NCI-H1436 (cell line): ENCODE measurements around the gene APC.

Experiments used
- DNase-seq: peaks from one replicate; lab custom pipeline; 2025; lab: John Stamatoyannopoulos, UW

APC gene

DNA sequence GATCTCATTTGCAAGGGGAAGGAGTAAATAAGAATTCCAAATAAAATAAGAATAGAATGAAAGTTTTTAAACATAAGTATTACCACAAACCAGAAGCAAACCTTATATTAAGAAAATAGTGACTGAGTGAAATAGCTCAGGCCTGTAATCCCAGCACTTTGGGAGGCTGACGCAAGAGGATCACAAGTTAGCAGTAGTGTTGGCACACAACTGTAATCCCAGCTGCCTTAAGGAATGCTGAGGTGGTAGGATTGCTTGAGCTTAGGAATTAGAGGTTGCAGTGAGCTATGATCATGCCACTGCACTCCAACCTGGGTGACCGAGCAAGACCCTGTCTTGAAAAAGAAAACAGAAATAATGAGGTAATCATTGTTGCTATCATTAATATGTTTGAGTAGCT lies 47.0 kb downstream of the APC start:
- no peak for DNase-seq

DNA sequence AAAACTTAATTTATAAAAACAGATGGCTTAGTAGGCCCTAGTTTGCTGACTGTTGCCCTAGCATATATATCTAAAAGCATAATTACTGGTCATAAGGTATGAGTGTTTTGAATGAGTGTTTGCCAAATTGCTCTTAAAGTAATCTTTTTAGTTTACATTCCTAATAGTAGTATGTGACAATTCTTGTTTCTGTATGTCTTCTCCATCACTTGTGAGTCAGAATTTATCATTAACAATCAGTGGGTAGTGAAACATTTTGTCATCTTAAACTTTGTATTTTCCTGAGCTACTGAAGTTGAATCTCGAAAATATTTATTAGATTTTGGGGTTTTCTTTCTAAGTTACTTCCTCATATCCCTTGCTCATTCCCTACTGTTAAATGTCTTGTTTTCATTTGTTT lies 49.6 kb downstream of the APC start:
- DNase-seq = no peak

DNA sequence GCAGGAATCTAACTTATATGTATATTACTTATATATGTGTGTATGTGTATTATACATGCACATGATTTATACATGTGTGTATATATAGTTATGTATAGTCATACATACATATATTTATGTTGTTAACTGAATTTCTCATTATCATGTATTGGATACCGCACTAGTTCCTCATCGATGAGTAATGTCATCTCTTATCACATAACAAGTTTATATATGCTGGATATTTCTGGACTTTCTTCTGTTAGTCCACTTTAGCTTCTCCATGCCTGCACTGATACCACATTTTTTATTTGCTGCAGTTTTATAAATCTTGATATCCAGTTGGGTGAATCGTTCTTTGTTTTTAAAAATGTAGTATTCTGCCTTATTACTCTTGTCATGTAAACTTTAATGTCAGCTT lies 50.2 kb downstream of the APC start:
- DNase-seq = no peak

DNA sequence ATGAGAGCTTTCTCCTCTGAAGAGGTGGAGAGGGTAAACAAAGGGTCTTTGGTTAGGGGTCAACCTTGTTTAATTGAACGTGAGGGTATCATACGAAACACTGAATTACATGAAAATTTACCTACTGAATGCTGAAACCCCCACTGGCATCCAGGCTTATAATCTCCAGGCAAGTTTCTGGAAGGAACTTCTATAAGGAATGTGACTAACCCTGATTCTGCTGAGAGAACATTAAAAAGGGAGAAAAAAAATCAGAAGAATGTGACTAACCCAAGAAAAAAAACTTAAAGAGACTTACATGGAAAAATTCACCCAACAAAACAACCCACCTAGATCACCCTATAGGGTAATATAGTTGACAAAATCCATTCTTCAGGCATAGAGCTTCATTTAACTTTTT lies 55.5 kb downstream of the APC start:
- no peak for DNase-seq

DNA sequence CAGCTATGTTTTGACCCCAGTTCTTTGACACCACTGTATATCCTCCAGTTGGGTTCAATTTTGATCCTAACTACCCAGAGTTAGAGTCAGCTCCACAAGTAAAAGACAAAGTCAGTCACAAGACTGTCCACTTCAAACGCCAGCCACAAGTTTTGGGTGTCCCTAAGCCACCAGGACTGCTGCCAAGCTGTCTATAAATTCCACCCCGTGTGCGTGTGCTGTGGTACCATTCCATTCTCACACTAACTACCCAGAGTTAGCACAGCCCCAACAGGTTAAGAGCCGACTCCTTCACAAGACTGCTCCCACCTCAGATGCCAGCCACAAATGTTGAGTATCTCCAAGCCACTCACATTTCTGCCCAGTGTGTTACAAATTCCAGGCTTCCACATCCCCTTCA lies 56.7 kb downstream of the APC start:
- no peak for DNase-seq

DNA sequence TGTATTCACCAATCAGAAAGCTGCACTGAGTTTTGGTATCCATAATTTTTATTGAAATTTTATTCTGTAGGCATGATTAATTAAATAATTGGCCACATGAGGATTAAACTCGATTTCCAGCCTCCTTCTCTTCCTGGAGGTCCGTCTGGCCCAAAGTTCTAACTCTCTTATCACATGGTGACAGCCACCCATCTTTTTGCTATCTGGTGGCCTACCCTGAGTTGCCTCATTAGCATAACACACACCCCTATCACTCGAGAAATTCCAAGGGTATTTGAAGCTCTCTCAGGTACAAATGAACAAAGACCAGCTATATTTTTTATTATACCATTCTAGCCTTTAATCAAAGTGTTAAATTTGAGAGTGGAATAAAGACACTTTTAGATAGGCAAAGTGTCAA lies 57.7 kb downstream of the APC start:
- DNase-seq = no peak

DNA sequence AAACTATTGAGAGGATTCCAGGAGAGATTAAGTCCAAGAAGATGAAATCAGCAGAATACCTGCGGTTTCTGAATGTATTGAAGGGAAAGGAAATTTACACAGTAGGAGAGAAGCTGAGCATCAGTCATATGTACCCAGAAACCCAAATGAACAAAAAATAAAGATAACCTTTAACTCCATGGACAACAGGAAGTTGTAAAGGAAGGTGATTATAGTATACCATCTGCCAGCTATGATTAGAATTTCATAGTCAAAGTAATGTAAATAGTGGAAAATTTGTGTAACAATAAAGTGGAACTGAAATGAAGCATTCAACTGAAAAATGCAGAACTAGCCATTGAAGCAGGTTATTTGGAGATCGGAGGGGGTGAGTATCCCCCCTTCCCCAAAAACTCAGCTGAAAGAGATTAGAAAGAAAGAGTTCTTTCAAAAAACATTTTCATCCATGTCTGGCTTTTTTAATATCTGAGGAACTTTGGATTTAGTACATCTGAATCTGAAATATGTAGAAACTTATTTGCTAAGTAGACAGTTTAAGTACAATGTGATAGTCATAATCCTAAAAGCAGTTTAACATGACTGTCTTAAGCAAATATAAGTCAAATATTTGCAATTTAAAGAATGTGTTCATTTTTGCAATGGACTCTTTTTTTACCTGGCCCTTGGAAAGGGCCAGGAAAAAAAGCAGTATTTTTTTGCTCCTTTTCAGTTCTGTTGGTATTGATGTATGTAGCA lies 58.4 kb downstream of the APC start:
- no peak for DNase-seq

DNA sequence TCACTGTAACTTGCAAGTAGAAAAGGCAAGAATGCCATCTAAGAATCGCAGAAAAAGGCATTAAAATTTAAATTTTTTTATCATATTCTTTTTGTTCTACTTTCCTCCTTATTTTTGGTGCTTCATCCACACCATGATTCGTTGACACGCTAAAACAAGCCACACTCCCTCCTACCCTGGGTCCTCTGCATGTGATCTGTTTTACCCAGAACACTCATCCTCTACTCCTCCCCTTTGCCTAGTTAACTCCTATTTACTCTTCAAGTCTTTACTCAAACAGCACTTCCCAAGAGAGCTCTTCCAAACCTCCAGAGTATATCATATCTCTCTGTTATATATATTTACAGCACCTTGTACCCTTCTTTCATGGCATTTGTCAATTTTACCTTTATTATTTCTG lies 62.0 kb downstream of the APC start:
- DNase-seq = peak; percentile 29

DNA sequence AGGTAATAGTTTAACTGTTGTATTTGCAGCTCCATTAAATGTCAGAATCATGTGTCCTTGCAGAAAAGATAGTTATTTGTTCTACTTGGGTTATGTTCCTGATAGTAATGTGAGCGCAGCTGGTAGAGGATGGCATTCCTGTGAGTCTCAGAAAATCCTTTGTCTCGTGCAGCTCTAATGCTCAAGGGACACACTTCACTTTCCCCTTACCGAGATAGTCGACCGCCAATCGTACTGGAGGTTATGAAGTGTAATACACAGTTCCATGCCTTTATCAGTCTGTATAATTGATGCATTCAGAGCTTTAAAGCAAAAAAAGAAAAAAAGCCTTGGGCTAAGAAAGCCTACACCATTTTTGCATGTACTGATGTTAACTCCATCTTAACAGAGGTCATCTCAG lies 63.2 kb downstream of the APC start:
- peak; percentile 50 for DNase-seq

DNA sequence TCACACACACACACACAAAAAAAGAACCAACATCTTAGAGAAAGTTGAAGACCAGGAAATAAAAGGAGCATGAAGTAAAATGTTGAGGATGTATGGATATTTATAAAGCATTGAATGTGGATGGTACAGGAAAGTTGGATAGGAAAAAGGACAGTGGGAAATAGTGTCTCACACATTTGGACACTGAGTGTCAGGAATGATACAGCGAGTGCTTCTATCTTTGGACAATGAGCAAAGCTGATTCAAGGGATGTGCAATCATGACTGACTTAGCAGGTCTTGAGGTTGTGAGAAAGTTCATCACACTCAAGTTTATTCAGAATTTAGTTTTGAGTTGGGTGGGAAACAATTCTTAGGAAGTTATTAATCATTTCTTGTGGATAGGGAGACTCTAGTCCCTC lies 73.3 kb downstream of the APC start:
- no peak for DNase-seq

DNA sequence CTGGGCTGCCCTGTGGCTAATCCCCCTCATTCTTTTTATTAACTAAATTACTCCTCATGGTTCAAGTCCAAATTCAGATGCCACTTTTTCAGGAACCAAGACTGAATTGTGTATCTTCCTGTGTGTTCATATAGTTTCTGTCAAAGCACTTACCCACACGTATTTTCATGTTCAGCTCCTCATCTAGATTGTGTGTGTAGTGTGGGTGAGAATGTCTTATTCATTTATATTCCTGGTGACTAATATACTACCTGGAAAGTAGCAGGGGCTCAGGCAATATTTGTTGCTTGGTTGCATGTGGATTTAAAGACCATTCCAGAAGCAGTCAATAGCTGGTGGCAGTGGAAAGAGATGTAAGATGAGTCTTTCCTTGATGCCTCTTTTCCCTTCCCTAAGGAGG lies 74.9 kb downstream of the APC start:
- no peak for DNase-seq

DNA sequence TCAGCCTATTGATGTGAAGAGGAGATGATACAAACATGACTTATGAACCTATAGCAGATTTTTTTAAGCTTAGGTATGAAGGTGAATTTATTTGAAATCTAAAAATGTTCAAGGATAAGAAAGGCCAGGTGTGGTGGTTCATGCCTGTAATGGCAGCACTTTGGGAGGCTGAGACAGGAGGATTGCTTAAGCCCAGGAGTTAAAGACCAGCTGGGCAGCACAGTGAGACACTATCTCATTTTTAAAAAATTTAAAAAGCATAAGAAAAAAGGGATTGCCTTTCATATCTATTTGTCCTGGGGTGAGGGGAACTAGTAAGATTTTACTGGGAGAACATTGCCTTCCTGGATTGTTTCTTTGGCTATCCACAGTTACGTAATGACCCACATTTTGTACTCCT lies 82.6 kb downstream of the APC start:
- DNase-seq = no peak

DNA sequence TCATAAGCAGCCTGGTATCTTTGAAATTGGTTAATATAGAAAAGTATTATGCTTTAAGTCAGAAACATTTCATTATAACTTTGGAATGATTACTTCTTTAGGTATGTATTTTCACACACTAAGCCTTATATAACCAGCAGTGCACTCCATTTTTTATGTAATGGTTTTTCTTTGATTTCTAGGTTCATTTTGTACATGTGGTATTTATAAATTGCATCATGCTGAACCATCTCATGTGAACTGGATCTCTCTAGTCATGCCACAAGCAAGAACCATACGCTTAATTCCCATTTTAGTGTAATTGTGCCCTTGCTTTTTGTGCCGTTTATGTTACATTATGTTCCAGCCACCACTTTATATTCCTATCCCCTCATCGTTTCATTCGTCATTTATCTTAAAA lies 84.8 kb downstream of the APC start:
- no peak for DNase-seq

DNA sequence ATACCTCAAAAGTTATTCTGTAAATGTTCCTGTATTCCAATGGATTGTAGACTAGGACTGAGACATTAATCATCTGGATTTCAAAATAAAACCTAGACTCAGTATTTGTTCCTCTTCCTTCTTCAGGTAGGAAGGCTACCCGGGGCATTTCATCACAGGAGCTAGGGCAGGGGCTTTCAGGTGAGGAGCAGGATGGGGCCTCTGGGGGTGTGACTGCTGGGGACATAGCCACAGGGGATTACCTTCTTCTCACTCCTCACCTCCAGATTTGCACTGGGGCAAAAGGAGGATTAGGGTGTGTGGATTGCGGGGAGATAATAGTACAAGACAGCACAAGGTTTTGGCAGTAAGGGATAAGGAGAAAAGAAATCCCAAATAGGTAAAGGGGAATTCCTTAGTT lies 85.5 kb downstream of the APC start:
- no peak for DNase-seq

DNA sequence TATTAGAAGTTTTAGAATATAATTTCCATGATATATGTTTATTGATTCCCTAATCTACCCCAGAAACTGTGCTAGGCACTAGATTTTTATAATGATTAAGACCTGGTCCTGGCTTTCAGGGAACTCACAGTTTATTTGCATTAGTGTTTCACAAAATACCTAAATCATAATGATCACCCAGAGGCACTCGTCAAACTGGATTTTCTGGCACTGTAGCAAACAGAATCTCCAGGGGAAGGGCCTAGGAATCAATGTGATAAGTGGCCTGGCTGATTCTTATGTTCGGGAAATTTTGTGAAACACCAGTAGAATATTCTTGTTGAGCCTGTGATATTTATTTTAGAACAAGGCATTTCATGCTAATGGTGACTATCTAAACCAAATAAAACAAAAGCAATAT lies 86.0 kb downstream of the APC start:
- no peak for DNase-seq

DNA sequence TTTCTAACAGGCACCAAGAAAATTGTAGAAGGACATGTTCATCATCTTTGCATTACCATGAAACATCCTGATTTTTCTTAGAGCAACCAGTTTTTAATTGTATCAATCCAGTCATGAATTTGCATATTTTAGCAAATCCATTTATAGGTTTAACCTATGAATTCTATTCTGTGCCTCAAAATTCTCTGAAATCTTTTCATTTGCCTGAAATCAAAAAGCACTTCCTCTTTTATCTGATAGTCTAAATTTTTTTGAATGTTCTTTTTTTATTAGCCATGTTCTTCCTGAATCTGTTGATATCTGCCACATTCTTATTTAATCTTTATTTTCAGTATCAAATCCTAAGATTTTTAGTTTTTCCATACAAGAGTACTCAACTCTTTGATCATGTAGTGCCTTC lies 86.5 kb downstream of the APC start:
- no peak for DNase-seq

DNA sequence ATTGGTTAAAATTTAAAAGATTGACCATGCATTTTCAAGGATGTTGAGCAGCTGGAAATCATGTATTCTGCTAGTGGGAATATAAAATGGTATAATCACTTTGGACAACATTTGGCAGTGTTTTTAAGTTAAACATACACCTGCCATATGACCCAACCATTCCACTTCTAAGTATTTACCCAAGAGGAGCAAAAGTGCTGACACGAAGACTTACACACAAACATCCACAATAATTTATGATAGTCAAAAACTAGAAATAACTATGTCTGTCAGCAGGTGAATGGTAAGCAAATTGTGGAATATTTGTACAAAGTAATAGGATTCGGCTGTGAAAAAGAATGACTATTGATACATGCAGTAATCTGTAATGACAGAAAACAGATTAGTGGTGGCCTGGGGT lies 92.7 kb downstream of the APC start:
- DNase-seq = no peak

DNA sequence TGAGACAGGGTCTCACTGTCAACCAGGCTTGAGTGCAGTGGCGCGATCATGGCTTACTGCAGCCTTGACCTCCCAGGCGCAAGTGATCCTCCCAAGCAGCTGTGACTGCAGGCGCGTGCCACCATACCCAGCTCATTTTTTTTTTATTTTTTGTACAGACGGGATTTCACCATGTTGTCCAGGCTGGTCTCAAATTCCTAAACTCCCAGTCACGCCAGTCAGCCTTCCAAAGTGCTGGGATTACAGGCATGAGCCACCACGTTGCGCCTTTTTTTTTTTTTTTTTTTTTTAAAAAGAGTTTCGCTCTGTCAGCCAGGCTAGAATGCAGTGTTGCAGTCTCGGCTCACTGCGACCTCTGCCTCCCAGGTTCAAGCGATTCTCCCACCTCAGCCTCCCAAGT lies 96.3 kb downstream of the APC start:
- no peak for DNase-seq

DNA sequence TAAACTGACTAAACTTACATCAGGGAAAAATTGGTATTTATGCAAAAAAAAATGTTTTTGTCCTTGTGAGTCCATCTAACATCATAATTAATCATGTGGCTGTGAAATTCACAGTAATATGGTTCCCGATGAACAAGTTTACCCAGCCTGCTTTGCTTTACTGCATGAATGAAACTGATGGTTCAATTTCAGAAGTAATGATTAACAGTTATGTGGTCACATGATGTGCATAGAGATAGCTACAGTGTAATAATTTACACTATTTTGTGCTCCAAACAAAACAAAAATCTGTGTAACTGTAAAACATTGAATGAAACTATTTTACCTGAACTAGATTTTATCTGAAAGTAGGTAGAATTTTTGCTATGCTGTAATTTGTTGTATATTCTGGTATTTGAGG lies 106.8 kb downstream of the APC start:
- no peak for DNase-seq

DNA sequence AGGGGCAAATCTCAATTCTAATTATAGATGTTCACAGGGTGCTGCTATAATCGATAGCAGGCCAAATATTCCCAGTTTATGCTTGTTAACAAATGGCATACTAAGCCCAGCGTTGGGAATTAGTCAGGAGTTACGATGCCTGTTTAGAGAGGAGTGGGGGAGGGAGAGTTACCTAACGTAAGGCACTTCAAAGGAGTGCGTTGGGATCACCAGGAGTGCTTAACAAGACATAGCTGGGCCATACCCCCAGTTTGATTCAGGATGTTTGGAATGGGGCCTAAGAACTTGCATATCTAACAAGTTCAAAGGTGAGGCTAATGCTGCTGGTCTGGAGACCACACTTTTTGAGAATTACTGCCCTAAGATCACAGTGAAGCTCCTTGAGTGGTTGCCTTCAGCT lies 108.9 kb downstream of the APC start:
- DNase-seq = no peak

DNA sequence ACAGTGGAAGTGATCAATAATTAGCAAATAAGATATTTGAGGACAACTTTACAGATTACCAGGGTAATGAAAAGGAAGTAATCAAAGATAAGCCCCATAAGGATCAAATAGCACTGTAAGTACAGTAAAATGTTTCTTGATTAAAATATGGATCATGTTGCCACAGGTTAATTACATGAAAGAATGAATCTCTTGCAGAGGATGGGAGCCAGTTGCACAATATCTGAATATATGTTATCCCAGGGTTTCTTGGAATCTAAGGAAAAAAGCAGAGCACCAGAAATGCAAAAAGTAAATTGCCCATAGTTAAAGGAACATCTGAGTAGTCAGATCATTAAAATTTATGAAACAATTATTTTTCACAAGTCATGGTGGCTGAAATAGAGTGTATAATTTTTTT lies 109.6 kb downstream of the APC start:
- no peak for DNase-seq

DNA sequence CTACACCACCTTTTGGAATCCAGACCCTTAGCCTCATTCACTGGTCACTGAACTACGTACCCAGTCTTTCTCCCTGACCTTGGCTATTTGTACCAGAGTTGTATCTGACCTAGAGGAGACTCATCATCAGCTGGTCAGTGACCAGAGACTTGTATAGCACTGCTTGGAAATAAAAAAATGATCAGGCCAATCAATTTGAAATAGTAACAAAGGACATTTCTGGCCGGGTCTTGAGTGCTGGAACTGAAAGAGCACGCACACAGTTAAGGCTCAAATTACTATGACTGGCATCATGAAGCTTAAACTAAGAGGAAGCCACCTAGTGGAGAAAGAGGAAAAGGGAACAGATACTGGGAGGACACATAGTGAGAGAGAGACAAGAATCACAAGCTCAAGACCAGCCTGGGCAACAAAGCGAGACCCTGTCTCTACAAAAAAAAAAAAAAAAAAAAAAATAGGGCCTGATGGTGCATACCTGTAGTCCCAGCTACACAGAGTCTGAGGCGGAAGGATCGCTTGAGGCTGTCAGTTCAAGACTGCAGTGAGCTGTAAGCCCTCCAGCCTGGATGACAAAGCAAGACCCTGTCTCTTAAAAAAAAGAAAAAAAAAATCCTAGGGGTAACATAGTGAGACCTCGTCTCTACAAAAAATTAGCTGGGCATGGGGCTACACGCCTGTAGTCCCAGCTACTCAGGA lies 110.6 kb downstream of the APC start:
- peak; percentile 72 for DNase-seq

DNA sequence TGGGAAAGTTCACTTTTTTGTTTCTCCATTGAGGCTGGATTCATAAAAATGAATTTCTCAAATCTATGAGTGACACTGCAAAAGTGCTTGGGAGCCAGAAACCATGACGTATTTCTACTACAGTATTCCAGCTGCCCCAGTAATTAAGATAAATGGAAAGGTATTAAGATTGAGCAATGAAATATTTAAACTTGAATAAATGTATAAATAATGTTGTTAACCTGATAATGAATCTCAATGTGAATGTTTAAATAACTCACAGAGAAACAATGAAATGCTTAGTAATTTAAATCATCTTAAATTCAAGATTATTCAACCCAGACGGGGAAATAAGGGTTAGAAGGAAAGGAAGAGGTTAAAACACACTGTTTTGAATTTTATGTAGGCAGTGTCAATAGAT lies 112.2 kb downstream of the APC start:
- no peak for DNase-seq

DNA sequence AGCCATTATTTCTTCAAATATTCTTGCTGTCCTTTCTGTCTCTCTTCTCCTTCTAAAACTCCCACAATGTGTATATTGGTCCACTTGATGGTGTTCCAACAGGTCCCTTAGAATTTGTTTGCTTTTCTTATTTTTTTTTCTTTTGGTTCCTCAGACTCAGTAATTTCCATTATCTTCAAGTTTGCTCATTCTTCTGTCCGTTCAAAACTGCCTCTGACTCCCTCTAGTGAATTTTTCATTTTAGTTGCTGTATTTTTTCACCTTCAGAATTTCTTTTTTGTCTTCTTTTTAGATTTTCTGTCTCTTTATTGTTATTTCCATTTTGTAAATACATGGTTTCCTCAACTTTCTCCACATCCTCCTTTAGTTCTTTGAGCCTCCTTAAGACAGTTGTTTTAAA lies 117.0 kb downstream of the APC start:
- no peak for DNase-seq
